HG02763 (cell line): ENCODE results near the gene SRSF5.
"Not testable (repeated sequence)": the region's sequence is repeated elsewhere in the genome, so short reads cannot be mapped to it uniquely, and the experiment has no call there.

ENCODE experiments used
- ATAC-seq: cut with Tn5 transposase; IDR thresholded peaks from one replicate; pipeline ENCODE4 v1.9.1; 2021; ENCODE audit warnings: mild to moderate bottlenecking, moderate library complexity; ENCODE audit not compliant: unreplicated experiment

Gene SRSF5

DNA sequence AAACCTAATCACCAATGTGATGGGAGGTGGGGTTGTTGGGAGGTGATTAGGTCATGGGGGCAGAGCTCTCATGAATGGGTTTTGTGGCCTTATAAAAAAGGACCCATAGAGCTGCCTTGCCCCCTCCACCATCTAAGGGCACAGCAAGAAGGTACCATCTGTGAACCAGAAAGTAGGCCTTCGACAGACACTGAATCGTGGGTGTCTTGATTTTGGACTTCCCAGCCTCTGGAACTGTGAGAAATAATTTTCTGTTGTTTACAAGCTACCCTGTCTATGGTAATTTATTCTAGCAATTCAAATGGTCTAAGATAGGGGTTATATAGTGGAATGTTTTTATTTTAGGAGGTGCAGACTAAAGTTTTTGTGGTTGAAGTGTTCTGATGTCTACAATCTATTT is 38.0 kb downstream of the SRSF5 start:
- ATAC-seq, result no peak

DNA sequence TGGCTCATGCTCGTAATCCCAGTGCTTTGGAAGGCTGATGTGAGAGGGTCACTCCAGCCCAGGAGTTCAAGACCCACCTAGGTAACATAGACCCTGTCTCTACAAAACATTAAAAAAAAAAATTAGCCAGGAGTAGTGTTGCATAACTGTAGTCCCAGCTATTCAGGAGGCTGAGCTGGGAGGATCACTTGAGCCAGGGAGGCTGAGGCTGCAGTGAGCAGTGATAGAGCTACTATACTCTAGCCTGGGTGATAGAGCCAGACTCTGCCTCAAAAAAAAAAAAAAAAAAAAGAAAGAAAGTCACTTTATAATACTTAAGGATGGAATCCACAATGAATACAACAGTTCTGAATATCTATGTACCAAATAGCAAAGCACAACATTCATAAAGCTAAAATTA is 40.2 kb downstream of the SRSF5 start:
- ATAC-seq, result no peak

DNA sequence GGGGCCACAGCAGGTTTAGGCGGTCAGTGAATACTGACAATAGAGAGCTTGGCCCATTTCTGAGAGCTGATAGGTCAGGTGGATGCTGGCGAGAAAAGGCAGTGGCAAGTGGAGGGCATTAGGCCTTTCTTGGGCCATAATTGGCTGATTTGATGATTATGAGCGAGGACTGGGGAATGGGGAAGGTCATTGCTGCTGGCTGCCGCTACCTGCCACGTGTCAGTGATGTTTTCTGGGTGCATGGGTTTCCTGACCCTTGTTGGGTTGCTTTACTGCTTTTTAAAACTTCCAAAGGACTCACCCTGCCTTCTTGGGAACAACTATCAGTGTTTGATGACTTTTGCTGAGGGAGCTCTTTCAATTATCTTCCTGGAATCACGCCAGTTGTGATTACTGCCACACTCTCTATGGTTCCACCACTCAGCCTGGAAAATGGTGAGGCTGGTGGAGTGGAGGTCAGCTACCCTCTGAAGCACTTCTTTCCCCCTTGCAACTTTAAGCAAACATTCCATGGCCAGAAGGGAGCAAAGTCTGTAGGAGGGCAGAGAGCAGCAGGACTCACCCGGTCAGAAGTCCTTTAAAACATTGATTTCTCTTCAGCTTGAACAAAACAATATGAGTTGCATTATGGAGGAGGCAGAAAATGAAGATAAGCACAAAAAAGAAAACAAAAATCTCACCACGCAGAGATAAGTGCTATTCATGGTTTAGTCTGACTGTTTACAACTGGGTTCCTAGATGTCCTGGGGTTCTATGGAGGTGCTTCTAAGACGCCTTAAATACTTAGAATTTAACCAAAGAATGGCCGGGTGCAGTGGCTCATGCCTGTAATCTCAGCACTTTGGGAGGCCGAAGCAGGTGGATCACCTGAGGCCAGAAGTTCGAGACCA is 42.2 kb downstream of the SRSF5 start:
- no peak for ATAC-seq

DNA sequence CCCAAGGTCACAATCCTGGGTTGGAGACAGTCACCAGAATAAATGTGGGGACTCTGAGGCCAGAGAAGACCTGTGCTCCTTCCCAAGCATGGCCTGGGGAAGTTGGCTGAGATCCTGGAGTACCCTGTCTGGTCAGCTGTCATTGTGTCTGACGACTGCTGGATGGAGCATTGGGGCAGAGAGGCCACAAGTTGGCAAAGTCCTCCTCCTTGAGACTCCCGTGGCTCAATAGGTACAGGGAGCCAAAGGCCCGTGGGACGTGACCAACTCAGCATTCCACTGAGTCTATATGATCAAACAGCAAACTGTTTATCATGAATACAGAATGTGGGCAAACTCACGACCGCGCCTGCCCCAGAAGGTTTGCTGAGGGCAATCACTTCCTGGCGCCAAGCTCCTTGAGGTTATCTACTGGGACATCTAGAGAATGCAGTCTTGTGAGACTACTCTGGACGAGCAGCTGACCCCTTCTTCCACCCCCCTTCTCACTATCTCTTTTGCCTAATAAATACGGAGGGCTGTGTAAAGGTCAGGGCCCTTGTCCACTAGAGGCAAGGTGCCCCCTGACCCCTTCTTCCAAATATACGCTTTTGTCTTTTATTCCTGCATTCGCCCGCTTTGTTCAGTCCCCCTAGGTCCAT is 44.4 kb downstream of the SRSF5 start:
- ATAC-seq, result no peak

DNA sequence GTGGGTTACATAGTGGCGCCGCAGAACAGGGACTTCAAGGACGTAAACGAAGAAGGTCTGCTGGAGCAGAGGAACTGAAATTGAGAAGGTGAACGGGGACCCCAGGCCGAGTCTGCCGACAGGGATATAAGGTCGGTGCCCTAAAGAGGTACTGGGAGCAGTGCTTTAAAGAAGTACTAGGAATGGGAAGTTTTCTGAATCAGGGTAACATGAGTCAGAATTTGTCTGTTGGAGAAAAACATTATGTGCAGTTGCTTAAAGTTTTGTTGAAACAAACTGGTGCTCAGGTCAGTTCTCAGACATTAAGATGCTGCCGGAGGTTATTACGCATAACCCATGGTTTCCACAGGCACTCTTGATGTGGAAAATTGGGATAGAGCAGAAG is 44.9 kb downstream of the SRSF5 start:
- no peak for ATAC-seq

DNA sequence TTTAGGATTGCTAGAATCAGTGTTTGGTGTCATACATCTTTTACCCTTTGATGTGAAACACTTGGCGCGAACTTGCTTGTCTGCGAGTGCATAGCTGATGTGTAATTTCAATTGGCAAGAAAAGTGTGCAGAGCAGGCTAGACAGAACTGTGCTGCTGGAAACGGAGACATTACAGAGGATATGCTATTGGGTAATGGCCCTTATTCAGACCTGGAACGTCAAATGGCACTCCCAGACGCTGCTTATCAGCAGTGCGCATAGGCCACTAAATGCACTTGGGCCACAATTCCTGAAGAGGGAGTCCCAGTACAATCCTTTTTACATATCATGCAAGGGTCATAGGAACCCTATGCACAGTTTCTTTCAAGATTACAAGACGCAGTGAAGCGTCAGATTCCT is 45.8 kb downstream of the SRSF5 start:
- no peak for ATAC-seq

DNA sequence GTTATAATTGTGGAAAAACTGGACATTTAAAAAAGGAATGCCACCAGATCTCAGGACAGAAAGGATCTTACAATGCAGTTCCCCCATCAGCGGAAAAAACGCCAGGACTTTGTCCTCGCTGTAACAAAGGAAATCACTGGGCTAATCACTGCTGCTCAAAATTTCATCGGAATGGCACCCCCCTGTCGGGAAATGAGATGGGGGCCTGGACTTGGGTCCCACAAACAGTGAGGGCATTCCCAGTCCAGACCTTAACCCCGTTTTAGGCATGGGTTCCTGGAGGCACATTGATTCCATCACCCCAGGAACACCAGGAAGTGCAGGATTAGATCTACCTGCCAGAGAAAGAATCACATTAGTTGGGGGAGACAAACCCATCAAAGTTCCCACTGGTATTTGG is 46.4 kb downstream of the SRSF5 start:
- ATAC-seq, result not testable (repeated sequence)

DNA sequence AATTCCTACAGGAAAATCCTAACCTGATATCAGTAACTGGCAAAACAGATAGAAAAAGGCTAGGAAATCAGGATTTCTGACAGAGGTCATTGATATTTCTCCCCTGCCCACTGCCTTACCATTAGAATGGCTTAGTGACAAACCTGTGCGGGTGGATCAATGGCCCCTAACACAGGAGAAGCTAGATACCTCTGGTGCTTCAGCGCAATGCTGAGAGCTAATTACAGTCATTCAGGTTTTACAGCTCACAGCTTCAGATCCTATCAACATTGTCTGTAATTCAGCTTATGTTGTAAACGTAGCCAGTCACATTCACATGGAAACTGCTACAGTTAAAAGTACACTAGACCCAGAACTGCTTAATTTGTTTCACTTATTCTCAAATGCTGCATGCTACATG is 47.5 kb downstream of the SRSF5 start:
- no peak for ATAC-seq

DNA sequence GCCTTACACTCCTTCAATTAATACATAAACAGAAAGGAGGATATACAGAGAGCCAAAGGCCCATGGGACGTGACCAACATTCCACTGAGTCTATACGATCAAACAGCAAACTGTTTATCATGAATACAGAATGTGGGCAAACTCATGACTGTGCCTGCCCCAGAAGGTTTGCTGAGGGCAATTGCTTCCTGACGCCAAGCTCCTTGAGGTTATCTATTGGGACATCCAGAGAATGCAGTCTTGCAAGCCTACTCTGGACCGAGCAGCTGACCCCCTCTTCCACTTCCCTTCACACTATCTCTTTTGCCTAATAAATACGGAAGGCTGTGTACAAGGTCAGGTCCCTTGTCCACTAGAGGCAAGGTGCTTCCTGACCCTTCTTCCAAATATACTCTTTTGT is 48.6 kb downstream of the SRSF5 start:
- ATAC-seq, result no peak

DNA sequence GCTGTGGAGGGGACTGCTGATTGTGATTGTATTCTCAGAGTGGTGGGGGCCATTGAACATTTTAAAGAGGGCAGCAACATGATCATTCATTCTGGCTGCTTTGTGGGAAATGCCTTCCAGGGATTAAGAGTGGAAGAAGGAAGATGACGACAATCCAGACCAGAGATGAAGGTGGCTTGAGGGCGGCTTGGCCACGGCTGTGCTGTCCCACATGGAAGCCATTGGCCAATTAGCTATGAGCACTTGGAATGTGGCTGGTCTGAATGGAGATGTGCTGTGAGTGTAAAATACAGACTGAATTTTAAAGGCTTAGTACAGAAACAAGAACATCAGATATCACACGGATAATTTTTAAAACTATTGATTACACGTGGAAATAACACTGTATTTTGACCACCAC is 49.3 kb downstream of the SRSF5 start:
- ATAC-seq, result no peak

DNA sequence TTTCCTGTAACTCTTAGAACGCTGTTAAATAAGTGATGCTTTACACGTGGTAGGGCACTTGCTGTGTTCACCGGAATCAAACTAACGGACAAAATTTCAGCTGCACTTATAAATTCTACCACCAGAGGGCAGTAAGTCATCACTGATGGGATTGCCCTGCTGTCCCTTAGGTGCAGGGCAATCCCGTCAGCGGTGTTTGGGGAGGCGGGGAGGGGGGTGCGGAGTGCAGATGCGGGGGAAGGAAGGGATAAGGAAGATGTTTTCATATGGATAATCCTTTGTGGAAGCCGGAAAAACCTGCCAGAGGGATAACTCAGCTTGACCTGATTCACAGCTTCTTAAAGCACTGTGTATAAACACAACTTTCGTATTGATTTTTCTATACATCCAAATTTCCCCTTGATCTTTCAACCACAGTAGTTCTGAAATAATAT is 51.8 kb downstream of the SRSF5 start:
- no peak for ATAC-seq

DNA sequence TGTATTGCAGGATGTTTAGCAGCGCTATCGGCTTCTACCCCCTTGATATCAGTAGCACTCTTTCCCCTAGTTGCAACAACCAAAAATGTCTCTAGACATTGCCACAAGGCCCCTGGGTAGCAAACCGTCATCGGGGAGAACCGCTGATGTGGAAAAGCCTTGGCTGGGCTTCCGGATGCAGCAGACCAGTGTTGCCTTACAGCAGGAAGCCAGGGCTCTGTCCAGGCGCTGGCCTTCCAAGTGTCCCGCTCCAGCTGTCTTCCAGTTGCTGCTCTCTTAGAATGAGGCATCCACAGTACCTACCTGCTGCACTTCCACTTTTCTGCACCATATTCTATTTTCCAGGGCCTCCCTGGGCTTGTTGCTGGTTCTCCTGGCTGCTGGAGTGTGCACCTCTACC is 52.7 kb downstream of the SRSF5 start:
- ATAC-seq, result no peak

DNA sequence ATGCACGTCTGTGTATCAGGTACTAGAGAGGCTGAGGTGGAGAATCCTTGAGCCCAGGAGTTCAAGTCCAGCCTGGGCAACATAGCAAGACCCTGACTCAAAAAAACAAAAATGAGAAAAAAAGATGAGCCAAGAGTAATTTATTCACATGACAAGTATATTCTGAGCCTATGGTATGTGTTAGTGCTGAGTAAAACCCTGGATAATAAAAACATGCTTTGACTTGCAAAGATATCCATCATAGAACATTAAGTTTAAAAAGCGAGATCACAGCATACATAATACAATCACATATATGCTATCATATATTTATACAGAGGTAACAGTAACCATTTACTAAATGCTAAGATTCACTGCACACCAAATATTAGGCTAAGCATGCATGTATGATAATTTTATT is 54.0 kb downstream of the SRSF5 start:
- no peak for ATAC-seq
